ENCODE measurements around the gene VOPP1.

The VOPP1 gene

DNA sequence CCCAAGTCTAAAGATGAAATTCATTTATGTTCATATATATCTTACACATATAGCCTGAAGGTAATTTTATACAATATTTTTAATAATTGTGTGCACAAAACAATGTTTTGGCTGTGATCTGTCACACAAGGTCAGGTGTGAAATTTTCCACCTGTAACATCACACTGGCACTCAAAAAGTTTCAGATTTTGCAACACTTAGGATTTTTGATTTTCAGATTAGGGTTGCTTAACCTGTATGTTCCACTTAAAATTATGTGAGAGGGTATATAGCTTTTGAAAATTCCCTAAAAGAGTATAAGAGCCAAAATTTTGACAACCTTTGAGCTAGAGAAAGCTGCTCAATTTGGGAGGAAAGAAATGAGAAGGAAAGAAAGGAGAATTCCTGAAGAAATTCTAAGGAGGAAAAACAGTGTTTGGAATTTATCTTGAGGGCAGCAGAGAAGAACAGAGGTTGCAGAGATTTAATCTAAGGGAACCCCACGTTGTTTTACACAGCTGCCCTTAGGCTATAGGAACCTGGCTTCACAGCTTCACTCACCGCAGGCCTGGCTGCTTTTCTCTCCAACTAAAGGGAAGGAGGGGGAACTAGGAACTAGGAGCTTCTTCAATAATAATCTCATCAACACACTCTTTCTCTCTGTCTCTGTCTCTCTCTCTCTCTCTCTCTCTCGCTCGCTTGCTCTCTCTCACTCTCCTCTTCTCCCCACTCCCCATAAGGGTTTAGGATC is 8.5 kb downstream of the VOPP1 start:
- Histone ChIP-seq H3K9me3 (ENCODE audit: control insufficient read depth, insufficient read depth, low read length) (no peaks in the 10 kb centered on the region), H3K27me3 (ENCODE audit: control insufficient read depth, insufficient read depth, low read length) (no peaks in the 10 kb centered on the region), H3K4me3 (ENCODE audit: low read depth, low read length) (no peak overlapping the region), H3K36me3 (ENCODE audit: control insufficient read depth, insufficient read depth, low read length) (no peaks in the 10 kb centered on the region), H3K4me1 (ENCODE audit: control insufficient read depth, insufficient read depth, low read length) (peaks cover 37% of the 10 kb centered on the region), H3K9ac (ENCODE audit: low read depth, low read length) (no peak overlapping the region)

DNA sequence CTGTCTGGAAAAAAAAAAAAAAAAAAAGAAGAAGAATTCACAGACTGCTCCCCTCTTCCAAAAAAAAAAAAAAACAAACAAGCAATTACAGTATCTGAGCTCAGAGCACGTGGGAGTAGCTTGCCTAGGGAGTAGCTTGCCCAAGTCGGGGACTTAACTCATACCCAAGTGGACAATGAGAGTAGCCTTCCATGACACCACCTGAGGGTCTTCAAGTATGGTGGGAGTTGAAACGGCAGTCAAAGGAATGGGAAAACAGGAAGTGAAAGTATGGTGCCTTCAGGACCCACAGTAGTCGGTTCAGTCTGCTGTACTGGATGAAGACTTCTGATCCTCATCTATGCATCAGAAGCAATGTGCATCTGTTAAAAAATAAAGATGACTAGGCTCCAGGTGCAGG is 10.6 kb downstream of the VOPP1 start:
- Histone ChIP-seq H3K36me3 (ENCODE audit: control insufficient read depth, insufficient read depth, low read length) (no peaks in the 10 kb centered on the region), H3K27me3 (ENCODE audit: control insufficient read depth, insufficient read depth, low read length) (no peaks in the 10 kb centered on the region), H3K9me3 (ENCODE audit: control insufficient read depth, insufficient read depth, low read length) (no peaks in the 10 kb centered on the region), H3K4me1 (ENCODE audit: control insufficient read depth, insufficient read depth, low read length) (peaks cover 32% of the 10 kb centered on the region), H3K4me3 (ENCODE audit: low read depth, low read length) (no peak overlapping the region), H3K9ac (ENCODE audit: low read depth, low read length) (no peak overlapping the region)

DNA sequence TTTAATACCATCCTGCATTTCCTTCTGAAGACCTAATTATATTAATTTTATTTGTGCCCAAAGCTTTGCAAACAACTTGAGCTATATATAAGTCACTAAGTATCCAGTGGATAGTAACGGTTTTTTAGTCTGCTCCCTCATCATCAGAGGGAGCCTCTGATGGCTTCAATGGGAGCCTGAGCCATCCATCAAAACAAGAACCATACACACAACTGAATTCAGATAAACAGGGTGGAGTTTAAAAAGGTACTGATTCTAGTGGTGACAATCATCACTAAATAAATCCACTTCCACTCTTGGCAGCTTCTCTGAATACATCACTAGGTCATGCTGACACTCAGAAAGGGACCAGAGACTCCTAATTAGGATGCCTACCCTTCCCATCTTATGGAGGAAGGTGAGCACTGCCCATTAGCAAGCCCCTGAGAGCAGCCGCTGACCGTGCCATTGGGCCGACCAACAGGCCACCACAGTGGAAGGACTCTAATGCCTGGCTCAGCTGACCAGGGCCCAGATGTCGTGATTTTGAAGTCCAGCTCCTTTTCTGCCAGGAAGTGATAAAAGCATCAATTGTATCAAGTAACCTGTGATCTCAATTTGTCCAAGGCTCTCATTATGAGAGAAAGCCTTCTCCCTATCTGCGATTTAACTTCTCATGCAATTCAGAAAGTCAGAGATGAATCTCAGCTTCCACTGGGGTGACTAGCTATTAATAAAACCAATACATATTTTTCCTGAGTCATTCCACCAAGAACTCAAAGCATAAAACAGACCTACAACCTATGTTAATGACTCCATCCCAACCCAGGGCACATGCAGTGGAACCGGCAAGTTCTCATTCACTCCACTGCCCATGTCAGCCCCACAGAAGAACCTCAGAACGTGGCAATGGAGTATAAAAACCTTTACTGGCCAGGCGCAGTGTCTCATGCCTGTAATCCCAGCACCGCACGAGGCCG is 13.1 kb downstream of the VOPP1 start:
- H3K9me3 ChIP-seq (ENCODE audit: control insufficient read depth, insufficient read depth, low read length): no peaks in the 10 kb centered on the region
- no peaks in the 10 kb centered on the region for H3K36me3 ChIP-seq (ENCODE audit: control insufficient read depth, insufficient read depth, low read length)
- no peaks in the 10 kb centered on the region for H3K27me3 ChIP-seq (ENCODE audit: control insufficient read depth, insufficient read depth, low read length)
- peaks cover 41% of the 10 kb centered on the region for H3K4me1 ChIP-seq (ENCODE audit: control insufficient read depth, insufficient read depth, low read length)
- H3K4me3 ChIP-seq (ENCODE audit: low read depth, low read length): no peak overlapping the region
- H3K9ac ChIP-seq (ENCODE audit: low read depth, low read length): no peak overlapping the region

DNA sequence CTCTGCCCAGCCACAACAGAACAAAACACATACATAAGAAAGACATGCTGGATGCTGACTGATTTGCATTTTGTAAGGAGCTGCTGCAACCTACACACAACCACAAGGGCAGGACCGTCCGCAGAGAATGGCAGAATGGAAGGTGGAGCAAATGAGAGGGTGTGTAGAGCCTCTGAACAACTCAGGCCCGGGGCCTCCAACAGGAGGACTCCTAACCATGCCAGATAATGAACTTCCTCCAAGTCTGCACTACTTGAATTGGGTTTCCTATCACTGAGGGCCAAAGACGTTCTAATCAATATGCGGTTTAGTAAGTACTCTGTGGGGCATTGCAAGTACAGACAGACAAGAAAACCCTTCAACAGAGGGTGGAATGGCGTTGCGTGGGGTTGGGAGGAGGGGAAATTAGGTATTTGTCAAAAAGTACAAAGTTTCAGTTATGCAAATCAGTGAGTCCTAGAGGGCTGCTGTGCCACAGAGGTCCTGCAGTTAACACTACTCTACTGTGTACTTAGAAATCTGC is 14.6 kb downstream of the VOPP1 start:
- Histone ChIP-seq H3K36me3 (ENCODE audit: control insufficient read depth, insufficient read depth, low read length) (no peaks in the 10 kb centered on the region), H3K9ac (ENCODE audit: low read depth, low read length) (no peak overlapping the region), H3K4me3 (ENCODE audit: low read depth, low read length) (no peak overlapping the region), H3K27me3 (ENCODE audit: control insufficient read depth, insufficient read depth, low read length) (no peaks in the 10 kb centered on the region), H3K9me3 (ENCODE audit: control insufficient read depth, insufficient read depth, low read length) (no peaks in the 10 kb centered on the region), H3K4me1 (ENCODE audit: control insufficient read depth, insufficient read depth, low read length) (peaks cover 37% of the 10 kb centered on the region)

DNA sequence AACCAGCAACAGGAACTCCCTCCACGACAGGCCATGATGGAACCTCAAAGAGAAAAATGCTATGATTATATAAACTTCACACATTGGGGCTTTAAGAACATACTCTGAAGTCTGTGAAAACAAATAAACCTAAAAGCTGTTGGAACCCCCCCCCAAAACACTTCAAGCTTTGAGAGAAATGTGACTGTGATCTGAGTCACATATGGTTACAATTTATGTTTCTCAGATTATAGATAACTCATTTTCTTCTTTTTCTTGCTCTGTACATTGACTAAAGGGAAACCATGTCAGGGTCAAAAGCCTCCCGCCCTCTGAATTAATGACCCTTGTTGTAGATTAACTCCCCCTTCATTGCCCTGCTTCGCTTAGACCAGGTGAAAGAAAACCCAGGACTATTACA is 15.8 kb downstream of the VOPP1 start:
- no peak overlapping the region for H3K9ac ChIP-seq (ENCODE audit: low read depth, low read length)
- no peaks in the 10 kb centered on the region for H3K36me3 ChIP-seq (ENCODE audit: control insufficient read depth, insufficient read depth, low read length)
- peaks cover 37% of the 10 kb centered on the region for H3K4me1 ChIP-seq (ENCODE audit: control insufficient read depth, insufficient read depth, low read length)
- H3K27me3 ChIP-seq (ENCODE audit: control insufficient read depth, insufficient read depth, low read length): no peaks in the 10 kb centered on the region
- no peaks in the 10 kb centered on the region for H3K9me3 ChIP-seq (ENCODE audit: control insufficient read depth, insufficient read depth, low read length)
- H3K4me3 ChIP-seq (ENCODE audit: low read depth, low read length): peak overlapping the region; percentile 19

GRCh38 chr7:55556031-55556430 is 16.3 kb downstream of the VOPP1 start:
- H3K9ac ChIP-seq (ENCODE audit: low read depth, low read length): no peak overlapping the region
- H3K4me3 ChIP-seq (ENCODE audit: low read depth, low read length): no peak overlapping the region
- no peaks in the 10 kb centered on the region for H3K9me3 ChIP-seq (ENCODE audit: control insufficient read depth, insufficient read depth, low read length)
- H3K4me1 ChIP-seq (ENCODE audit: control insufficient read depth, insufficient read depth, low read length): peaks cover 37% of the 10 kb centered on the region
- H3K36me3 ChIP-seq (ENCODE audit: control insufficient read depth, insufficient read depth, low read length): no peaks in the 10 kb centered on the region
- H3K27me3 ChIP-seq (ENCODE audit: control insufficient read depth, insufficient read depth, low read length): no peaks in the 10 kb centered on the region

GRCh38 chr7:55555160-55555559 is 17.1 kb downstream of the VOPP1 start:
- Histone ChIP-seq H3K27me3 (ENCODE audit: control insufficient read depth, insufficient read depth, low read length) (no peaks in the 10 kb centered on the region), H3K9me3 (ENCODE audit: control insufficient read depth, insufficient read depth, low read length) (no peaks in the 10 kb centered on the region), H3K9ac (ENCODE audit: low read depth, low read length) (no peak overlapping the region), H3K36me3 (ENCODE audit: control insufficient read depth, insufficient read depth, low read length) (no peaks in the 10 kb centered on the region), H3K4me3 (ENCODE audit: low read depth, low read length) (no peak overlapping the region), H3K4me1 (ENCODE audit: control insufficient read depth, insufficient read depth, low read length) (peaks cover 37% of the 10 kb centered on the region)

DNA sequence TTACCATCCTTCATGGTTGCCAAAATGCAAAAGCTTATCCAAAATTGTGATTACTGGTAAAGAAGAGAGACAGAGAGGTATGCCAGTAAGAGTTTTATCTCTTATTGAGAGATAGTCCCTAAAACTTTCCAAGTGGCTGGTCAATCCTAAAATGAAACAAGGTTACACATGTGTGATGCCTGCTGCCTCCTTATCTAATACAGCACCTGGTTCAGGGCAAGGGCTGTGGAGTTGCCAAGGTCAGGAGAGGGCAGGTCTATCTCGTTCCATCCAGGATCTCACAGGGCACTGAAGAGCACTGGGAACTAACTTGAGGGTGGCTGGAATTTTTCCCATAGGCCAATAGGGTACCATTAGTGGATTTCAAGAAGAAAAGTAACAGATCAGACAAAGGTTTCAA is 18.3 kb downstream of the VOPP1 start:
- Histone ChIP-seq H3K27me3 (ENCODE audit: control insufficient read depth, insufficient read depth, low read length) (no peaks in the 10 kb centered on the region), H3K4me1 (ENCODE audit: control insufficient read depth, insufficient read depth, low read length) (peaks cover 40% of the 10 kb centered on the region), H3K9ac (ENCODE audit: low read depth, low read length) (no peak overlapping the region), H3K36me3 (ENCODE audit: control insufficient read depth, insufficient read depth, low read length) (no peaks in the 10 kb centered on the region), H3K4me3 (ENCODE audit: low read depth, low read length) (no peak overlapping the region), H3K9me3 (ENCODE audit: control insufficient read depth, insufficient read depth, low read length) (no peaks in the 10 kb centered on the region)

DNA sequence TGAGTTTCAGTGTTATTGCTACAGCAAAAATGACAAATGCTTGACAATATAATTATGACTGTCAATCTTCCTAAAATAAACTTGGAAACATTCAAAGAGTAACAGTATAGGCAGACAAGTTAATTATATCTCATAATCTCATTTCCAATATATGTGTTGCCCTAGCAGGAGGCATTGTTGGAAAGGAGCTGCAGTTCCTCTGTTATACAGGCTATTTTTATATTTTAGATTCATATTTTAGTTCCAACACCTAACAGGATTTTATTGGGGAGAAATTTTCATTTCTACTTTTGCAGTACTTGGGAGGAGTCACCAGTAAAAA is 19.3 kb downstream of the VOPP1 start:
- Histone ChIP-seq H3K4me3 (ENCODE audit: low read depth, low read length) (no peak overlapping the region), H3K27me3 (ENCODE audit: control insufficient read depth, insufficient read depth, low read length) (no peaks in the 10 kb centered on the region), H3K9me3 (ENCODE audit: control insufficient read depth, insufficient read depth, low read length) (no peaks in the 10 kb centered on the region), H3K9ac (ENCODE audit: low read depth, low read length) (no peak overlapping the region), H3K4me1 (ENCODE audit: control insufficient read depth, insufficient read depth, low read length) (peaks cover 38% of the 10 kb centered on the region), H3K36me3 (ENCODE audit: control insufficient read depth, insufficient read depth, low read length) (no peaks in the 10 kb centered on the region)

GRCh38 chr7:55552320-55553023 is 19.8 kb downstream of the VOPP1 start:
- no peak overlapping the region for H3K9ac ChIP-seq (ENCODE audit: low read depth, low read length)
- H3K9me3 ChIP-seq (ENCODE audit: control insufficient read depth, insufficient read depth, low read length): no peaks in the 10 kb centered on the region
- no peaks in the 10 kb centered on the region for H3K27me3 ChIP-seq (ENCODE audit: control insufficient read depth, insufficient read depth, low read length)
- no peak overlapping the region for H3K4me3 ChIP-seq (ENCODE audit: low read depth, low read length)
- H3K4me1 ChIP-seq (ENCODE audit: control insufficient read depth, insufficient read depth, low read length): peaks cover 36% of the 10 kb centered on the region
- no peaks in the 10 kb centered on the region for H3K36me3 ChIP-seq (ENCODE audit: control insufficient read depth, insufficient read depth, low read length)

- H3K4me1 ChIP-seq (ENCODE audit: control insufficient read depth, insufficient read depth, low read length): peaks cover 29% of the 10 kb centered on the region
- H3K9me3 ChIP-seq (ENCODE audit: control insufficient read depth, insufficient read depth, low read length): no peaks in the 10 kb centered on the region
- H3K27me3 ChIP-seq (ENCODE audit: control insufficient read depth, insufficient read depth, low read length): no peaks in the 10 kb centered on the region
- H3K4me3 ChIP-seq (ENCODE audit: low read depth, low read length): no peak overlapping the region
- no peak overlapping the region for H3K9ac ChIP-seq (ENCODE audit: low read depth, low read length)
- no peaks in the 10 kb centered on the region for H3K36me3 ChIP-seq (ENCODE audit: control insufficient read depth, insufficient read depth, low read length)
Observed at GRCh38 chr7:55550841-55551537, 21.3 kb downstream of the VOPP1 start.

Measured in iPS-15b (cell line).